ENCODE results near the gene ZNF516. TPM values are rescaled to one million over a fixed set of nuclear protein-coding genes. Genes with fewer than 3 reads are reported as not detected.
A peak's percentile ranks its signal among the peaks of the same experiment; 100 is the strongest.

Gene ZNF516
- total and polyA plus RNA-seq, 8 donors, result 5.4 to 21.3 (median 12.7) TPM

DNA sequence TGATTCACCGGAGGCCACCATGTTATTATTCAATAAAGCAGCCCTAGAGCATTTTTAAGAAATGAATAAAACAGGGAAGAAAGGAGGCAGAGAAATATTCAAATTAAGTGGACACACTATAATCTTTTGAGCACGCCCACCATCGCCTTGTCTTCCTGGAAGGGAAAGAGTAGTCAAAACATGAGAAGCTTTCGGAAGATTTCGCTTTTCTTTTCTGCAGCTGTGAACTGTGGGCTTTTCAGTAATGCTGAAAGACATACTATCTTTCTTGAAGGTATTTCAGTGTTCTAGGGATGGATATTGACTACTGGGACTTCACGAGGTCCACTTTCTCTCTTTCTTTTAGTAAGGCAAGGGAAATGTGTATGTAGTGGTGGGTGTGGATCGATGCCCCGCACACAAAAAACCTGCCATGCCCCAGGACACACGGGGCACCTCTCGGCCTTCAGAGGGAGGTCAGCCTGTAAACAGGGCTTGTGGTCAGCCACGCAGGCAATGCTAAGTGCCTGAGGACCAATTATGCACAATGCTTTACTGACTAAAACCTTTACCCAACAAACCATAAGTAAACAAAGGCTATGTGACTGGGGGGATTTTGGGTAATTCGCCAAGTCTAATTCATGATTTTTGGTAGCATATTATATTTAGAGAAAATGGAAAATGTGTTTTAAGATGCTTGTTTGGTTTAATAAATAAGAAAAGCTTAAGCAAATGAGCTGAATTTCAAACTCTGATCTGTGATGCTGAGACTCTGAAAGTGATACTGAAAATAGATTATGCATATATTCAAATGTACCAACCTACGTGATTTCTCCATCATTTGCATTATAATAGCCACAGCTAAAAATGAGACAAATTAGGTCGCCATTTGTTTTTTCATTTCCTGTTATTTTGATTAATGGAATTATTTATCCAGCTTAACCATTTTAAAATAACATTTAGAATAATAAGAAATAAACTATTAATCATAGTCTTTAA lies 130.5 kb downstream of the ZNF516 start:
- Histone ChIP-seq H3K4me1 (no peaks in the 10 kb centered on the region), H3K27me3 (no peaks in the 10 kb centered on the region), H3K4me3 (no peak overlapping the region), H3K9me3 (no peaks in the 10 kb centered on the region), H3K27ac (no peak overlapping the region), H3K36me3 (peaks cover 0 to 13% (median 0%) of the 10 kb centered on the region in 3 donors)
- 93 to 94% methylated on average over 14 of the region's 14 CpGs for WGBS, 2 donors
- TF ChIP-seq, protein P1, sequence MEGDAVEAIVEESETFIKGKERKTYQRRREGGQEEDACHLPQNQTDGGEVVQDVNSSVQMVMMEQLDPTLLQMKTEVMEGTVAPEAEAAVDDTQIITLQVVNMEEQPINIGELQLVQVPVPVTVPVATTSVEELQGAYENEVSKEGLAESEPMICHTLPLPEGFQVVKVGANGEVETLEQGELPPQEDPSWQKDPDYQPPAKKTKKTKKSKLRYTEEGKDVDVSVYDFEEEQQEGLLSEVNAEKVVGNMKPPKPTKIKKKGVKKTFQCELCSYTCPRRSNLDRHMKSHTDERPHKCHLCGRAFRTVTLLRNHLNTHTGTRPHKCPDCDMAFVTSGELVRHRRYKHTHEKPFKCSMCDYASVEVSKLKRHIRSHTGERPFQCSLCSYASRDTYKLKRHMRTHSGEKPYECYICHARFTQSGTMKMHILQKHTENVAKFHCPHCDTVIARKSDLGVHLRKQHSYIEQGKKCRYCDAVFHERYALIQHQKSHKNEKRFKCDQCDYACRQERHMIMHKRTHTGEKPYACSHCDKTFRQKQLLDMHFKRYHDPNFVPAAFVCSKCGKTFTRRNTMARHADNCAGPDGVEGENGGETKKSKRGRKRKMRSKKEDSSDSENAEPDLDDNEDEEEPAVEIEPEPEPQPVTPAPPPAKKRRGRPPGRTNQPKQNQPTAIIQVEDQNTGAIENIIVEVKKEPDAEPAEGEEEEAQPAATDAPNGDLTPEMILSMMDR (IDR thresholded peaks at IDR 0.05), result no peak
- DNase-seq (no peak), FAIRE-seq (no peak), ATAC-seq (no peak)
- intact Hi-C loops (cut with DNase I), result no loop called here

DNA sequence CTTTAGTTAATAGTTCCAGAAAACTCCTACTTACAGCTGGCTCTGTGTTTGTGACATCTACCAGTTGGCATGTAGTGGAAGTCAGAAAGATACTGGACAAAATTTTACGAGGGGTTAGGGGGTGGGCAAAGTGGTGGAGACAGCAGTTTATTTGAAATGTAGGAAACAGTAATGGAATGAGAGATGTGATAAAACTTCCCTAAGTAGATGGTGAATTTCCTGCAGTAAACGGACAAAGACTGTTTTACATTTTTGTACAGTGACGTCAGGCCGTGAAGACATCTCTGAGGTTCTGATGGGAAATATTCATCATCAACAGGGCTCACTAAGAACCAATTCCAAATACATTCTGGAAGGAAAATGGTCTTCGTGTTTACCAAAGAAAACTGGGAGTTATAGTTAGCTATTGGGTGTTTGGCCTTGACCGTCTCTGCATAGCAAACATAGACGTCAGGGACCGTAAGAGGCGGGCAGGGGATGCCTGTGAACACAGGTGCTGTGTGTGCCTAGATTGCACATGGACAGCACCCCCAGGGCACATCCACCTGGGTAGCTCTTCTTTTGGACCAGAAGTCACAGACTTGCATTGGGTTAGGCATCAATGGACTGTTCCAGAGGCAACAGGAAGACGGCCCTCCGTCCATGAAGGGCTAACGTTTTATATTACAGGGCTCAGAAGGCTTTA lies 131.5 kb downstream of the ZNF516 start:
- ATAC-seq (peak in 1 of 4 donors; percentile 32), FAIRE-seq (no peak), DNase-seq (no peak)
- Histone ChIP-seq H3K4me3 (no peak overlapping the region), H3K27ac (no peak overlapping the region), H3K9me3 (no peaks in the 10 kb centered on the region), H3K27me3 (no peaks in the 10 kb centered on the region), H3K36me3 (peaks cover 0 to 13% (median 0%) of the 10 kb centered on the region in 3 donors), H3K4me1 (no peaks in the 10 kb centered on the region)
- intact Hi-C loops (cut with DNase I), result no loop called here
- WGBS, 2 donors, result 74 to 81% methylated on average over 12 of the region's 12 CpGs
- TF ChIP-seq, protein P1 (IDR thresholded peaks at IDR 0.05), result no peak

DNA sequence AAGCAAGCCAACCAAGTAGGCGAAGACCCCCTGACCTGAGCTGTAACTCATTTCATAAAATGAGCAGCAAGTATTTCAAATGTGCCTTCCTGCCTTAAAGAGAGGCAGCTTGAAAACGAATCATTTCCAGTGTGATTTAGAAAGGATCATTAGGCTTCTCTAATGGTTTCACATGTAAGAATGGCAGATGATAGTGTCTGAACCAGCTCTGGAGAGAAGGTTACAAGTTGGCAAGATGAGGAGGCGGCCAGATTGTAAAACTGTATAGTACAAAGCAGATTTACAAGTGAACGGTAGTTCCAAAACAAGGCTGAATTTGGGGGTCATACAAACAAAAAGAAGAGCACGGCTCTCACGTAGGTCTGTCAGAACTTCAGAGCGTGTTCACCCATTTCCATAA lies 132.4 kb downstream of the ZNF516 start:
- intact Hi-C loops (cut with DNase I), result no loop called here
- Histone ChIP-seq H3K27me3 (no peaks in the 10 kb centered on the region), H3K9me3 (no peaks in the 10 kb centered on the region), H3K4me3 (no peak overlapping the region), H3K36me3 (peaks cover 0 to 13% (median 0%) of the 10 kb centered on the region in 3 donors), H3K27ac (no peak overlapping the region), H3K4me1 (no peaks in the 10 kb centered on the region)
- WGBS, 2 donors, result 88 to 89% methylated on average over 7 of the region's 7 CpGs
- FAIRE-seq (no peak), DNase-seq (no peak), ATAC-seq (no peak)
- TF ChIP-seq, protein P1 (IDR thresholded peaks at IDR 0.05), result no peak

DNA sequence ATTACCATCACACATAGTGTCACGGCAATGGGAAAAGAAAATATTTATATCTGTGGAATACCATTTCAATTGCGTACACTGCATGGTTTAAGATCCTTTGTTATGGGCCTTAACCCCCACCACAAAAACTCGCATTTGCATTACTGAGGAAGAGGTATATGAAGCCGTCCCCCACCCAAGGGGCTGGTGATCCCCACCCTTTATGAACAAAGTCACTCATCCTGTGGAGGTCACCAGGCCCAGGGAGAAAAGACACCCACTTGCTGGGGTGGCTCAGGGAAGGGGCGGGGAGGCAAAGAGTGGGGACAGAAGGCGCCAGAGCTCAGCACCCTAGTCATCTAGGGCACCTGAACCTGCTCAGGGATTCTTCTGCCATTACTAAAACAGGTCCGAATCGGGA lies 133.8 kb downstream of the ZNF516 start:
- FAIRE-seq (no peak), DNase-seq (no peak), ATAC-seq (no peak)
- Histone ChIP-seq H3K4me3 (no peak overlapping the region), H3K36me3 (peaks cover 0 to 13% (median 0%) of the 10 kb centered on the region in 3 donors), H3K27ac (no peak overlapping the region), H3K4me1 (no peaks in the 10 kb centered on the region), H3K27me3 (no peaks in the 10 kb centered on the region), H3K9me3 (no peaks in the 10 kb centered on the region)
- intact Hi-C loops (cut with DNase I), result no loop called here
- WGBS, 2 donors, result 91 to 92% methylated on average over 8 of the region's 8 CpGs
- TF ChIP-seq, protein P1 (IDR thresholded peaks at IDR 0.05), result no peak
